ENCODE results near the gene TRAF2.

The TRAF2 gene

DNA sequence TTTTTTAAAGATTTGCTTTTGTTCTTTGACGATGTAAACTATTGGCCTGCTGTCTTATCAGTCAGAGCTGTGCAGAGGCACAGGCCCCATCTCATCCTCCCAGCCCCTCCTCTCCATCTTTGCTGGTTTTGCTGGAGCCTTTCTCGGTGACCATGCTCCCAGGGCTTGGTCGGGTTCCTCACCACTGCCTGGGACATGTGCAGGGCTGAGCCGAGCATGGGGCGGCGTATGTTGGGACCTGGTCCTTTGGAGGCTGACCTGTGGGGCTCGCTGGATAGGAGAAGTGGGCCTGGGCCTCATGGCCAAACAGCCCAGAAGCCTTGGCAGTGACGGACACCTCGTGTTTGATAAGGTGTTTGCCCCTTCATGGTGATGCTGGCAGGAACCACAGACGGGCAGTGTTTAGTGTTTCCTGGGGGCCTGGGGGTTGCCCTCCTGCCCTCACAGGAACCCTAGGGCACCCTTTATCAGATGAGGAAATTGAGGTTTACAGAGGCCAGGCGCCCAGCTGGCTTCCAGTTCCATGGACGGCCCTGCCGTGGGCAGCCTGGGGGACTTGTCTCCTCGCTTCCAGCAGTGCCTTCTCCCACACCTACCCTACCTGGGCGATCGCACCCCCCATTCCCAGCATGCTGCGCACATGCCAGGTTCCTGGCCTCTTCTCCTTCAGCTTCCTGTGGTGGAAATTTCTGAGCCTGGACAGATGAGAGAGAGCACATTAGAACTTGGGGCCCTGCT, 27.6 kb downstream of the TRAF2 start:
- DNase-seq: no peak

DNA sequence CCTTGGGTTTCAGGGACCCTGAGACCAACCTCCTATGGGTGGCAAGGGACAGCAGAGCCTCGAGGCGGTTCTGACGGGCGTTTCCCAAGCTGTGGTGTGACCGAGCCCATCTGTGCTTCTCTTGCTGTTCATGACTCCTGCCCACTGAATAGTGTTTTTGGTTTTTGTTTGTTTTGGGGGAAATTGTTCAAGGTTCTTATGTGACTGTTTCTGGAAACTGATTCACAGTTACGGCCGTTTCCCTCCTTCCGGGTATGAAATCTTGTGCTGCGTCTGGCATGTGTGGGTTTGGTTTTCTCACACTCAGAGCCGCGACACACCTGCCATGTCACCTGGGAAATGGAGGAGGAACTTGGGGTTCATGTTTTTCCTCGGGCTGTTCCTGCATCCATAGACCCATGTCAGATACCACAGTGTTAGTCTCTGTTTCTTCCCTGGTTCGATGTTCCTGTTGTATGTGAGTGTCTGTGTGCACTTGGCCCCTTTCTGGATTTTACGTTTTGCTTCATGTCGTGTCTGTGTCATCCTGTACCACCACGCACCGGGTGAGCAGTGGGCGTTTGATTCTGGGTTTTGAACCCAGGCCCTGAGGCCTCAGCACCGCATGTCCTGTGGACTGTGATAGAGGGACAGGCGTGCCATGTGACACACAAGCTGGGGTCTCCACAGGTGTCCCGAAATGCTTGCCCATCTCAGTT, 29.5 kb downstream of the TRAF2 start:
- no peak for DNase-seq

DNA sequence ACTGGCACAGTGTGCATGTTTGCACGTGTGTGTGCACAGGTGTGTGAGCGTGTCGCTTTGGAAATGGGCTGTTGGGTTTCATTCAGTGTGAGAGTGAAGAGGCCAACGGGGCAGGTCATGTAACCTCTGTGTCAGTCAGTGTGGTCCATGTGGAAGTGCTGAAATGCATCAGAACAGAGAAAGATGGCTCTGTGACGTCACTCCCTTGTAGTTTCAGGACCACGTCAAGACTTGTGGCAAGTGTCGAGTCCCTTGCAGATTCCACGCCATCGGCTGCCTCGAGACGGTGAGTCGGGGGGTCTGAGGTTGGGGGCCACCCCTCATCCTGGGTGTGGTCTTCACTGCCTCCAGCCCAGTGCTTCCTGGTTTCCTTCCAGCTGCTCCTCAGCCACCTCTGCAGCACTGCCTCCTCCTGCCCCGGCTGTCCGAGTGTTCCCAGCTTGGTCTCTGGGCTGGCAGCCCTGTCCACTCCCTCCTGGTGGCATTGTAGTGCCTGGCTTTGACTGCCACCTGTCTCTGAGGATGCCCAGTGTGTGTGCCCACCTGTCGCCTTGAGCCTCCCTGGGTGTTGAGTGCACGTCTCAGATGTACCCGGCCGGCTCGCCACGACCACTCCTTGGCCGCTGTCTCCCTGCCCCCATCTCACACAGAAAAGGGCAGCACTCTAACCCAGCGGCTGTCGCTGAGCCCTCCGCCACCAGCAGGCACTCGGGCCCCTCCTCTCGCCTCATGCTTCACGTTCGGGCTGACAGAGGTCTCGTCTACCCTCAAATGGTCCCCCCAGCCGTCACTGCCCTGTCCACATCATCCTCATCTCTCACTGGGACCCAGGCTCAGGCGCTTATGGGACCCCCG, 30.2 kb downstream of the TRAF2 start:
- no peak for DNase-seq

DNA sequence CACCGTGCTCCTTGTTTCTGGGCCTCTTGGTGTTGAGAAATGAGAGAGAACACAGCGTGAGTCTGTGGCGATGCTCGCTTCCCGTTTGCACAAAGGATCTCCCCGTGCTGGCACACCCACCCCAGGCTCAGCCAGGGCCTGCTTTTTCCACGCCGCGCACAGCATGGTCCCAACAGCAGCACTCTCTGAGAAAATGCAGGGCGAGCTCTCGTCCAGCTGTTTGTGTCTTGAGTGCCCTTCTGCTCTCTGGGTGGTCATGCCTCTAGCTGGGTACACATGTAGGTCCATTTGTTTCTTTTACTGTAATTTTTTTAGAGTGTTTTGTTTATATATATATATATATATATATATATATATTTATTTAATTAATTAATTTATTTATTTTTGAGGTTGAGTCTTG, 31.6 kb downstream of the TRAF2 start:
- DNase-seq: no peak

DNA sequence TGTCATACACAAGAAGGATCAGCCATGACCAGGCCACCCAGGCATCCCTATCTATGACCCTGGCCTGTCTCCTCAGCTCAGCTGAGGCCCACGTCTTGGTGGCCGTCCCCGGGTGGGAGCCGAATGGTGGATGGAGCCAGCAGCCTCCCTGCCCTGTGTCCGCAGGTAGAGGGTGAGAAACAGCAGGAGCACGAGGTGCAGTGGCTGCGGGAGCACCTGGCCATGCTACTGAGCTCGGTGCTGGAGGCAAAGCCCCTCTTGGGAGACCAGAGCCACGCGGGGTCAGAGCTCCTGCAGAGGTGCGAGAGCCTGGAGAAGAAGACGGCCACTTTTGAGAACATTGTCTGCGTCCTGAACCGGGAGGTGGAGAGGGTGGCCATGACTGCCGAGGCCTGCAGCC, 33.8 kb downstream of the TRAF2 start:
- no peak for DNase-seq

DNA sequence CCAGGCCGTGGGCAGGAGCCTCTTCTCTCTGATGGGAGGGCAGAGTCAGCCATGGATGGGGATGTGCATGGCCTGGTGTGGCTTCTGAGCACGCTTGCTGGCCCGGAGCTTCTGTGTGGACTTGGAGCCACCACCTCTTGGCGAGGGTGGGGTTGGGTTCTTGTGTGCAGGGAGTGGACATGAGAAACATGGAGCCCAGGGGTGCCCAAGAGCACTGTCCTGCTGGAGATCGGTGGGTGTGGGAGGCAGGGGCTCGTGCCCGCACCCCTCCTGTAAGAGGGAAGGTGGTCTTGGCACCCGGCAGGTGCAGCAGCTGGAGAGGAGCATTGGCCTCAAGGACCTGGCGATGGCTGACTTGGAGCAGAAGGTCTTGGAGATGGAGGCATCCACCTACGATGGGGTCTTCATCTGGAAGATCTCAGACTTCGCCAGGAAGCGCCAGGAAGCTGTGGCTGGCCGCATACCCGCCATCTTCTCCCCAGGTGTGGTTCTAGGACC, 34.5 kb downstream of the TRAF2 start:
- DNase-seq: no peak

DNA sequence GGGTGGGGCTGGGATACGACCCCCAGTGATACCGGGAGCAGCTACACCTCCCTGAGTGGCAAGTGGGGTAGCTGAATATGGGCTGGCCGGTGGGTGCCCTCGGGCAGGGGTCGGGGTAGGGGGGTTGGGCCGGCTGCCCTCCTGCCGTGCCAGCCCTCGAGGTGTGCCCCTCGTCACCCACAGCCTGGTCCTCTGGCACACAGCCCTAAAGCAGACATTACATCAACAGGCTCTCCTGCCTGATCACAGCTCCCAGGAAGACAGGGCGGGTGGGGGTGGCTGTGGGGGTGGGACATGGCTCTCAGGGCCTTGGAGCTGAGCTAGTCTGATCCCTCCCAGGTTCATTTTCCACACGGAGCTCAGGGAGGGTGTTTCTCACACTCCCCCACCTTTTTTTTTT, 35.0 kb downstream of the TRAF2 start:
- DNase-seq: no peak

DNA sequence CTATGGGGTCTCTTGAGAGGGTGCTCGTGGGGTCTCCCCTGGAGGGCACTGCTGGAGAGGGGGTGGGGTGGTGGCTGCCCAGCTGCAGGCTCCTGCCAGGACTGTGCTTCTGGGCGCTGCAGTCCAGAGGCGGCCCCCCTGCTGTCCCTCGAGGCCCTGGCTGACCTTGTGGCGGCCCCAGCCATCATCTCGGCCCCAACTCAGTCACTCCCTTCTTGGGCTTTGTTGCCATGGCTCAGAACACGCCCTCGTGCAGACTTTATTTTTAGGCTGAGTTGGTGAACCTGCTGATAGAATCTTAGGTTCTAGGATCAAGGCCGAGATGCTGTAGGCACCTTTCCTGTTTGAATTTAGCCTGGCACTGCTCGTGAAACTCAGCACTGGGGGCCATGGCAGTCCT, 35.4 kb downstream of the TRAF2 start:
- DNase-seq: no peak

DNA sequence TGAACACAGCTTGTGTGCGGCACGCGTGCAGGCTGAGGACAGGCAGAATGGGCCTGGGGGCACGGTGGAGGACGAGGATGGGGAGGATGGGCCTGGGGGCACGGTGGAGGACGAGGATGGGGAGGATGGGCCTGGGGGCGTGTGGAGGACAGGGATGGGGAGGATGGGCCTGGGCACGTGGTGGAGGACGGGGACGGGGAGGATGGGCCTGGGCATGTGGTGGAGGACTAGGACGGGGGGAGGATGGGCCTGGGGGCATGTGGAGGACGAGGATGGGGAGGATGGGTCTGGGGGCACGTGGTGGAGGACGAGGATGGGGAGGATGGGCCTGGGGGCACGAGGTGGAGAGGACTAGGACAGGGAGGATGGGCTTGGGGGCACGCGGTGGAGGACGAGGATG, 36.2 kb downstream of the TRAF2 start:
- no peak for DNase-seq

DNA sequence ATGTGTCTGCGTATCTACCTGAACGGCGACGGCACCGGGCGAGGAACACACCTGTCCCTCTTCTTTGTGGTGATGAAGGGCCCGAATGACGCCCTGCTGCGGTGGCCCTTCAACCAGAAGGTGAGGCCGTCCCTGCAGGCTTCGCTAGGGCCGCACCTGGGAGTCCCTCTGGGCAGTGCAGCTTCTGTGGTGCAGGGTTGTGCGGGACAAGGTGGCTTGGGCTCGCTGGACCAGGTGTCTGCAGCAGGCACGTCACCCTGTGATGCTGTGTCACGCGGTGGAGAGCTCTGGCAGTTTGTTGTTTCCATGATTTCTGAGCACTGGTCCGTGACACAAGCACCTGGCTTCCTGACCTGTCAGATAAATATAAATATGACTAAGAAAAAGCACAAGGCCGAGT, 37.6 kb downstream of the TRAF2 start:
- no peak for DNase-seq

DNA sequence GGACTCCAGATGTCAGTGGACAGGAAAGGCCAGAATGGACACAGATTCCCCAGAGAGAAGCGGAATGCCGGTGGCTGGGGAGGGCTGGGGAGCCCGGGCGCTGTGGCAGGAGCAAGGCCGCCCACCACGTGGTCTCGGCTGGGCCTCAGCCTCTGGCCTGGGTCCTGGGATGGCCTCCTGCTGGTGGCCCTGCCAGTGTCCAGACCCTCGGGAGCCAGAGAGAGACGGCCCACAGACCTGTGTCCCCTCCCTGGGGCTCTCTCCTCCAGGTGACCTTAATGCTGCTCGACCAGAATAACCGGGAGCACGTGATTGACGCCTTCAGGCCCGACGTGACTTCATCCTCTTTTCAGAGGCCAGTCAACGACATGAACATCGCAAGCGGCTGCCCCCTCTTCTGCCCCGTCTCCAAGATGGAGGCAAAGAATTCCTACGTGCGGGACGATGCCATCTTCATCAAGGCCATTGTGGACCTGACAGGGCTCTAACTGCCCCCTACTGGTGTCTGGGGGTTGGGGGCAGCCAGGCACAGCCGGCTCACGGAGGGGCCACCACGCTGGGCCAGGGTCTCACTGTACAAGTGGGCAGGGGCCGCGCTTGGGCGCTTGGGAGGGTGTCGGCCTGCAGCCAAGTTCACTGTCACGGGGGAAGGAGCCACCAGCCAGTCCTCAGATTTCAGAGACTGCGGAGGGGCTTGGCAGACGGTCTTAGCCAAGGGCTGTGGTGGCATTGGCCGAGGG, 39.3 kb downstream of the TRAF2 start:
- DNase-seq: no peak

DNA sequence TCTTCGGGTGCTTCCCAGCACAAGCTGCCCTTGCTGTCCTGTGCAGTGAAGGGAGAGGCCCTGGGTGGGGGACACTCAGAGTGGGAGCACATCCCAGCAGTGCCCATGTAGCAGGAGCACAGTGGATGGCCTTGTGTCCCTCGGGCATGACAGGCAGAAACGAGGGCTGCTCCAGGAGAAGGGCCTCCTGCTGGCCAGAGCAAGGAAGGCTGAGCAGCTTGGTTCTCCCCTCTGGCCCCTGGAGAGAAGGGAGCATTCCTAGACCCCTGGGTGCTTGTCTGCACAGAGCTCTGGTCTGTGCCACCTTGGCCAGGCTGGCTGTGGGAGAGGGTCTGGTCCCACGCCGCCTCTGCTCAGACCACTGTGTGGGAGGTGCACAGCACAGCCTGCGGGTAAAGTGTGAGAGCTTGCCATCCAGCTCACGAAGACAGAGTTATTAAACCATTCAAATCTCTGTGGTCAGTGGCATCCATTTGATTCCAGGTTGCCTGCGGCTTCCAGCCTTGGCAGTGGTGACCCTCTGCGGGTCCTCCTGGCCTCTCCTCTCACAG, 39.9 kb downstream of the TRAF2 start:
- no peak for DNase-seq

DNA sequence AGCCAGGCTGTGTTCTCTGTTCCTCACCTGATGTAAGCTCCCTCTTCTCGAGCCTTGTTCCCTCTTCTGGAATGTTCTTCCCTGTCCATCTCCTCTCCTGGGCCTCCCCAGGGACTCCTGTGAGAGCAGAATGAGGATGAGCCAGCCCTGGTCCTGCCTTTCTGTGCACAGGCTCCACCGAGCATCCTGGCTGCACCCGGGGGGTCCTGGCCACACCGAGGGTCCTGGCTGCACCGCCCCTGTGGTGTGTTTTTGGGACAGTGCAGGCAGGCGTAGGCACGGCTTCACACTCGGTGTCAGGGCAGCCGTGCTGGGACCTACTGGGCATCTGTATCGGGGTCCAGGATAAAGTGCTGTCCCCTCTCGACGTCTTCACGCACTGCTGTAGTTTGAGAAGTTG, 40.4 kb downstream of the TRAF2 start:
- no peak for DNase-seq

DNA sequence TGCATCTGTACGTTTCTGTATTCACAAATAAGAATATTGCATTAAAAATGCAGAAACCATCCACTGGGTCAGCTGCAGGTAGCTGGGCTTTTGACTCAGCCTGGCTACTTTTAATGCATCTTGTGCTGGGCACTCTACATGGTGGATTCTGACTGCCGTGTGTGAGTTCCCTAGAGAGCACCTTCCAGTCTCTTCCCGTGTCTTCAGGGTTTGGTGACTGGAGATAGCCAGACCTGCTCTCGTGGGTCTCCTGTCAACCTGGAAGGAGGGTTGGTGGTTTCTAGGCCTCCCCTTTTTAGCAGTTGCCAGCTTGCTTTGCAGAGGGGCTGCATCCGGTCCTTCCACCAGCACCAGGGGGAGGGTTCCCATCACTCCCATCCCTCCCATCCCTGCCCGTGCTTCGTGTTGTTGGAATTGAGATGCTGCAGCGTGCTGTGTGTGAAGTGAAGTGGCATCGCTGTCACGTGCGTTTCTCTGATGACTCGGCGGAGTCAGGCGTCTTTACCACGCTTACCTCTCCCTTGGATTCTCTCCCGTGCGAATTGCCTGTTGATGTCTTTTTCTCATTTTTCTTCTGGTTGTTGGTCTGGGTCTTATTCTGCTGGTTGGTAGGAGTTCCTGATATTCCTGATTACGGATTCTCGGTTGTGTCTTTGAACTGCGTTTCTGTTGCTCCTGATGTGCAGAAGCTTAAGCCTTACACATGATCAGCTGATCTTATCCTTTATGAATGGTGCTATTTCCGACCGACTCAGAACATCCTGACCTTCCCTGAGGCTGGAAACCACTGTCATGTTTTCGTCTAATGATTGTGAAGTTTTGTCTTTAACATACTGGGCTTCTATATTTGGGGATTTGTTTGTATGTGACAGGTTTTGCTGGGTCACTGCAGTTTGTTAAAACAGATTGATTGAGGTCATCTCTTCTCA, 41.3 kb downstream of the TRAF2 start:
- no peak for DNase-seq

DNA sequence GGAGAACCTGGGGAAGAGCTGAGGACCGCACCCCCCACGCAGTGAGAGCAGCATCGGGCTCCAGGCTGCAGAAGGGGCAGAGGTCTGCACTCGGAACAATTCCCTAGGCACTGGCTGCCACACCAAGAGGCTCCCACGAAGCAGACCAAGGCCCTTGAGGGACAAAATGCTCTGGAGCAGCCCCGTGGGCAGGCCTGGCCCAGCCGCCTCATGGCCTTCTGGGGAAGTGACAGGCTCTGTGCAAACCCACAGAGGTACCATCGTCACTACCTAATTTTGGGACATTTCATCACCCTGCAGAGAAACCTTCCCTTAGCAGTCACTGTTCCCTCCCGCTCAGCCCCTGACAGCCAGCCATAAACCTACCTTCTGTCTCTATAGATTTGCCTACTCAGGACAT, 42.3 kb downstream of the TRAF2 start:
- no peak for DNase-seq

DNA sequence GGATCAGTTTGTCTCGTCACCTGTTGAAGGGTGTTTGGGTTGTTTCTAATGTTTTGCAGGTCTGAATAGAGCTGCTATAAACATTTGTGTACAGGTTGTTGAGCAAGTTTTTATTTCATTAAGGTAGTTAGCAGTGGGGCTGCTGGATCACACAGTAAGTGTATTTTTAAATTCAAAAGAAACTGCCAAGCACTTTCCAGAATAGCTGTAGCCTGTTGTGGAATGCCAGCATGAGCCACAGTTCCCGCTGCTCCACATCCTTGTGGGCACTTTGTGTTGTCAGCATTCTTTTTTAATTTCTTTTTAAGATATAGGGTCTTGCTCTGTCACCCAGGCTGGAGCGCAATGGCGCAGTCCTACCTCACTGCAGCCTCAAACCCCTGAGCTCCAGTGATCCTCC, 43.7 kb downstream of the TRAF2 start:
- no peak for DNase-seq

DNA sequence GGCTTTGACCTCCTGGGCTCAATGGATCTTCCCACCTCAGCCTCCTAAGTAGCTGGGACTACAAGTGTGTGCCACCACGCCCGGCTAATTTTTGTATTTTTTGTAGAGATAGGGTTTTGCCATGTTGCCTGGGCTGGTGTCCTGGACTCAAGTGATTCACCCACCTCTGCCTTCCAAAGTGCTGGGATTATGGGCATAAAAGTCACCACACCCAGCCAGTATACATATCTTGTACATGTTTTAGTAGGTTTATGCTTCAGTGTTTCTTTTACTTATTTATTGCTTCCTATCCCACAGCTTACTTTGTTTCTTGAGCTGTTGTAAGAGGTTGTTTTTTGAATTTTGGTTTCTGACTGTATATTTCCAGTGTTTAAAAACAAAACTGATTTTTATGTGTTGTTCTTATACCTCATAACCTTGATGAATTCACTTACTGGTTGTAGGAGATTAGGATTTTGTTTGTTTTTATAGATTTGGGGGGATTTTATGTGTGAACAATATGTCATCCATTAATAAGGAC, 45.4 kb downstream of the TRAF2 start:
- no peak for DNase-seq

DNA sequence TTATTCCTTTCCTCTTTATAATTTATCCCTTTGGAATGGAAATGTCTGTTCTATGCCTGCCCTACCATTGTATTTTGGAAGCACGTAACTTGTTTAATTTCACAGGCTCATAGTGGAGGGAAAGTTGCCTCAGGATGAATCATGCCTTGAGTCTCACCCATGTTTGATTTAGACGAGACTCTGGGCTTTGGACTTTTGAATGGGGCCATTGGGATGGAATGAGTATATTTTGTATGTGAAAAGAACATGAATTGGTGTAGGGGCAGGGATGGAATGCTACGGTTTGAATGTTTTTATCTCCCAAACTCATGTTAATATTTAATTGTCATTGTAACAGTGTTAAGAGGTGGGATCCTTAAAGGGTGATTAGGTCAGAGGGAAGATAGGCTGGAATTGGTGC, 48.0 kb downstream of the TRAF2 start:
- no peak for DNase-seq

DNA sequence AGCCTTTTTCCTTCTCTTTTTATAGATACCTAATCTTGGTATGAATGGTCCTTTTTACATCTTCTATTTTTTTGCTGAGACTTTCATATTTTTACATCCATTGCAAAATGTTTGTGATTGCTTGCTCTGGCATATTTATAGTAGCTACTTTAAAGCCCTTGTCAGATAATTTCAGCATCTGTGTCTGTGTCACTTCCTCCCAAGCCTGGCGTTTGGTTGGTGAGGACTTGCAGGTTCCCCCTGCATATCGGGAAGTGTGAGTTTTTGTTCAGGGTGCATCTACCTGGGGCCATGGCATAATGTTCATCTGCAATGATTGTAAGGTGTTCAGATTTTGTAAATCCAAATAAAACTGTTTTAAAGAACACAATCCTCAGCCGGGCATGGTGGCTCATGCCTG, 49.3 kb downstream of the TRAF2 start:
- DNase-seq: no peak

DNA sequence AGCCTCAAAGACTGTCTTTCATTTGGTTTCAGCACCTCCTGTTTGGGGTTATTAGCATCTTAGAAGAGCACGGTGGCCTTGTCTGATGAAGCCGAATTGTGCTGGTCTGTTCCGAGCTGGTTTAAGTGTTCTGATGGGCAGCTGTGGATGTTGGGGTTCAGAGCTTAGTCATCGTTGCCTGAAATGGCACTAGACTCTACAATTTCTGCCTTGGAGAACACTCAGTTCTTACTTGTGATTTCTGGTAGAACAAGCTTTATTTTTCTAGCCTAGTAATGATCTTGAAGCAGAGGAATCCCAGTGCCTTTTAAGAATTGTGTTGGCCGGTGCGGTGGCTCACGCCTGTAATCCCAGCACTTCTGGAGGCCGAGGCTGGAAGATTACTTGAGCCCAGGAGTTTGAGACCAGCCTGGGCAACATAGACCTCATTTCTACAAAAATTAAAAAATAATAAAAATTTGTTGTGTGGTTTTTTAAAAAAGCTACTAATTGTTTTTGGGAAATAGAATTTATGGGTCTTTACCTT, 50.4 kb downstream of the TRAF2 start:
- DNase-seq: no peak
